Neural cell (in vitro differentiated cells): ENCODE results near the gene TSEN2.

ENCODE experiments used
- EP300 ChIP-seq: fragments of 450-650 bp; conservative IDR thresholded peaks from 2 replicates; pipeline ENCODE4 v1.6.1; 2014; ENCODE audit warnings: antibody characterized with exemption, mild to moderate bottlenecking, moderate library complexity; ENCODE audit not compliant: poor library complexity, severe bottlenecking
- EZH2 ChIP-seq: fragments of 200-600, 300-800 bp; shearing (Covaris generic), sonication (generic); IDR thresholded peaks from 2 replicates; pipeline ENCODE4 v1.6.1; 2014; ENCODE audit warnings: antibody characterized with exemption, low read length, borderline replicate concordance, mild to moderate bottlenecking; ENCODE audit not compliant: insufficient read depth, poor library complexity, severe bottlenecking
- MXI1 ChIP-seq: fragments of 450-650 bp; conservative IDR thresholded peaks from 2 replicates; pipeline ENCODE4 v1.6.1; 2014; ENCODE audit warnings: antibody characterized with exemption, mild to moderate bottlenecking; ENCODE audit not compliant: poor library complexity, severe bottlenecking
- POLR2AphosphoS5 ChIP-seq: IDR thresholded peaks from 2 replicates; pipeline ENCODE4 v1.6.1; 2012
- TAF1 ChIP-seq: IDR thresholded peaks from 2 replicates; pipeline ENCODE4 v1.6.1; 2012; ENCODE audit warnings: low read depth
- TF ChIP-seq, protein P1 (sequence below): fragments of 450-650 bp; IDR thresholded peaks from 2 replicates; pipeline ENCODE4 v1.5.1; 2014; ENCODE audit warnings: antibody characterized with exemption, mild to moderate bottlenecking, moderate library complexity; ENCODE audit not compliant: poor library complexity, severe bottlenecking
- TF ChIP-seq, protein P2 (sequence below): IDR thresholded peaks from 2 replicates; pipeline ENCODE4 v1.6.1; 2012; ENCODE audit warnings: borderline replicate concordance

DNA sequence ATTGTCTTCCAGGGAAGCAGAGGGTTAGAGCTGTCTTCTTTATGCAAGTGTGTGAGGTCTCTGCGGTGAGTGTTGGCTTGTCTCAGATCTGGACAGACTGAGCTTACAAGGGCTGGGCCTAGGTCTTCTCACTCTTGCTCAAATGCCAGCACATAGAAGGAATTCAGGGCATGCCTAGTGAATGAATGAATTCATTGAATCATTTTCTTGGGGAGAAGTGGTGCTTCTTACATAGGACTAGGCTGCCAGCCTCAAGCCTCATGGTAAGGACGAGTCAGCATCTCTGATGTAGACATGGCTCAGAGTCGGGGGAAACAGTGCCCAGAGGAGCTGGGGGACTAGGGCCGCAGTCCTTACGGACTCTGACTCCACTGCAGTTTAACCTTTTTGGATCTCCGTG, 89.9 kb downstream of the TSEN2 start:
- TF ChIP-seq EP300: no peak
- TF ChIP-seq, protein P1, sequence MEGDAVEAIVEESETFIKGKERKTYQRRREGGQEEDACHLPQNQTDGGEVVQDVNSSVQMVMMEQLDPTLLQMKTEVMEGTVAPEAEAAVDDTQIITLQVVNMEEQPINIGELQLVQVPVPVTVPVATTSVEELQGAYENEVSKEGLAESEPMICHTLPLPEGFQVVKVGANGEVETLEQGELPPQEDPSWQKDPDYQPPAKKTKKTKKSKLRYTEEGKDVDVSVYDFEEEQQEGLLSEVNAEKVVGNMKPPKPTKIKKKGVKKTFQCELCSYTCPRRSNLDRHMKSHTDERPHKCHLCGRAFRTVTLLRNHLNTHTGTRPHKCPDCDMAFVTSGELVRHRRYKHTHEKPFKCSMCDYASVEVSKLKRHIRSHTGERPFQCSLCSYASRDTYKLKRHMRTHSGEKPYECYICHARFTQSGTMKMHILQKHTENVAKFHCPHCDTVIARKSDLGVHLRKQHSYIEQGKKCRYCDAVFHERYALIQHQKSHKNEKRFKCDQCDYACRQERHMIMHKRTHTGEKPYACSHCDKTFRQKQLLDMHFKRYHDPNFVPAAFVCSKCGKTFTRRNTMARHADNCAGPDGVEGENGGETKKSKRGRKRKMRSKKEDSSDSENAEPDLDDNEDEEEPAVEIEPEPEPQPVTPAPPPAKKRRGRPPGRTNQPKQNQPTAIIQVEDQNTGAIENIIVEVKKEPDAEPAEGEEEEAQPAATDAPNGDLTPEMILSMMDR: no peak
- no peak for TF ChIP-seq TAF1
- no peak for TF ChIP-seq EZH2
- no peak for TF ChIP-seq MXI1
- TF ChIP-seq, protein P2, sequence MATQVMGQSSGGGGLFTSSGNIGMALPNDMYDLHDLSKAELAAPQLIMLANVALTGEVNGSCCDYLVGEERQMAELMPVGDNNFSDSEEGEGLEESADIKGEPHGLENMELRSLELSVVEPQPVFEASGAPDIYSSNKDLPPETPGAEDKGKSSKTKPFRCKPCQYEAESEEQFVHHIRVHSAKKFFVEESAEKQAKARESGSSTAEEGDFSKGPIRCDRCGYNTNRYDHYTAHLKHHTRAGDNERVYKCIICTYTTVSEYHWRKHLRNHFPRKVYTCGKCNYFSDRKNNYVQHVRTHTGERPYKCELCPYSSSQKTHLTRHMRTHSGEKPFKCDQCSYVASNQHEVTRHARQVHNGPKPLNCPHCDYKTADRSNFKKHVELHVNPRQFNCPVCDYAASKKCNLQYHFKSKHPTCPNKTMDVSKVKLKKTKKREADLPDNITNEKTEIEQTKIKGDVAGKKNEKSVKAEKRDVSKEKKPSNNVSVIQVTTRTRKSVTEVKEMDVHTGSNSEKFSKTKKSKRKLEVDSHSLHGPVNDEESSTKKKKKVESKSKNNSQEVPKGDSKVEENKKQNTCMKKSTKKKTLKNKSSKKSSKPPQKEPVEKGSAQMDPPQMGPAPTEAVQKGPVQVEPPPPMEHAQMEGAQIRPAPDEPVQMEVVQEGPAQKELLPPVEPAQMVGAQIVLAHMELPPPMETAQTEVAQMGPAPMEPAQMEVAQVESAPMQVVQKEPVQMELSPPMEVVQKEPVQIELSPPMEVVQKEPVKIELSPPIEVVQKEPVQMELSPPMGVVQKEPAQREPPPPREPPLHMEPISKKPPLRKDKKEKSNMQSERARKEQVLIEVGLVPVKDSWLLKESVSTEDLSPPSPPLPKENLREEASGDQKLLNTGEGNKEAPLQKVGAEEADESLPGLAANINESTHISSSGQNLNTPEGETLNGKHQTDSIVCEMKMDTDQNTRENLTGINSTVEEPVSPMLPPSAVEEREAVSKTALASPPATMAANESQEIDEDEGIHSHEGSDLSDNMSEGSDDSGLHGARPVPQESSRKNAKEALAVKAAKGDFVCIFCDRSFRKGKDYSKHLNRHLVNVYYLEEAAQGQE: no peak
- TF ChIP-seq POLR2AphosphoS5: no peak
